HS-5 (cell line): ENCODE data around the gene RAP1GAP2.
"Not testable (repeated sequence)": the region's sequence is repeated elsewhere in the genome, so short reads cannot be mapped to it uniquely, and the experiment has no call there.

Experiments
- DNase-seq: peaks from one replicate; pipeline ENCODE4 v3.0.0-alpha.2; 2012; ENCODE audit warnings: low read depth

The RAP1GAP2 gene

DNA sequence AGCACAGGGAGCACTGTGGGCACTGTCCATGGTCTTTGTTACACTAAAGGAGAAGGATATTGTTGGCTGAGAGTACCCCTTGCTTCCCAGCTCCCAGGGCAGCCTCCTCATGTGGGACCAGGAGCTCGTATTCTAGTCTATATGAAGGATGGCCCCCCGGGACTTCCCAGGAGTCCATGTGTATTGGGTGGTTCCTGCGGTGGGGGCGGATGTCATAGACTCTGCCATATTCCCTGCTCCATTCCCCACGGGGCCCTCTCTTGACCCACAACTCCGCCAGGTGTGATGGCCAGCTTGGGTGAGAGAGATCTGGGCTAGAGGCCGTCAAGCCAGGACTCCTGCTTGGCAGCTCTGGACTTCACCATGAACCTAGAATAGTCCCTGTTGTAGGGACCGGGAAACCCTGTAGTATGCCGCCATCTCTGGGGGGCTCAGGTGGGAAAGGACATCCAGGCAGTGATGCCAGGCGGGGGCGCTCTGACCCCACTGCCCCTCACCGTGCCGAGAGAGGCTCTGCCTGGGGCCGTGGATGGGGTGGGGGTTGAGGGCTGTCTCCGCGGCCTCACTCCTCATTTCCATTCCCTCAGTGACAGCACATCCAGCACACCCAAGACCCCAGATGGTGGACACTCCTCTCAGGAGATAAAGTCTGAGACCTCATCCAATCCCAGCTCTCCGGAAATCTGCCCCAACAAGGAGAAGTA lies 229.3 kb downstream of the RAP1GAP2 start:
- DNase-seq = no peak

DNA sequence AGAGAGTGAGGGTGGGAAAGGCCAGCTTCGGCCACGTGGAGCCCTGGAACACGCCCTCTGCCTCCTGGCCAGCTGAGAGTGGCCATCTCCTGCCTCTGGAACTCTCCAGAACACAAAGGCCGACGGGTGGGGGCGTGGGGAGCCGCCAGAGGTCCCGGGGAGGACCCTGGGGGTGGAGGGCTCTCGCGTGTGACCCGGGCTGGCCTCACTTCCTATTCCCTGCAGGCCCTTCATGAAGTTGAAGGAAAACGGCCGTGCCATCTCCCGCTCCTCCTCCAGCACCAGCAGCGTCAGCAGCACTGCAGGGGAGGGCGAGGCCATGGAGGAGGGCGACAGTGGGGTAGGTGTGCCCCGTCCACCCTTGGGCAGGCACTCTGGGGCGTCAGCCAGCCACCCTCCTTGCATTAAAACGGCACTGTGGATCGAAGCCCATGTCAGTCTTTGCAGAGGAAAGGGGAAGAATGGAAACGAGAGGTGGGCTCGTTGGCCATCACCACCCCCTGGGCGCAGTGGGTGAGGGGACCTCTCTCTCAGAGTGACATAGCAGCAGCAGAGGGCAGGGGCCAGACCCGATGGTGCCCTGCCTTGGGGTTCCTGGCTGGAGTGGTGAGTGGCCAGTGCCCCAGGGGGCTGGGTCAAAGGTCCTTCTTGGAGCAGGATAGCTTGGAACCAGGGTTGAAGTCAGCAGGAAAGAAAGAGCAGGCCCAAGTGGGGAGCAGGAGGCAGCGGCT lies 230.1 kb downstream of the RAP1GAP2 start:
- DNase-seq = no peak

DNA sequence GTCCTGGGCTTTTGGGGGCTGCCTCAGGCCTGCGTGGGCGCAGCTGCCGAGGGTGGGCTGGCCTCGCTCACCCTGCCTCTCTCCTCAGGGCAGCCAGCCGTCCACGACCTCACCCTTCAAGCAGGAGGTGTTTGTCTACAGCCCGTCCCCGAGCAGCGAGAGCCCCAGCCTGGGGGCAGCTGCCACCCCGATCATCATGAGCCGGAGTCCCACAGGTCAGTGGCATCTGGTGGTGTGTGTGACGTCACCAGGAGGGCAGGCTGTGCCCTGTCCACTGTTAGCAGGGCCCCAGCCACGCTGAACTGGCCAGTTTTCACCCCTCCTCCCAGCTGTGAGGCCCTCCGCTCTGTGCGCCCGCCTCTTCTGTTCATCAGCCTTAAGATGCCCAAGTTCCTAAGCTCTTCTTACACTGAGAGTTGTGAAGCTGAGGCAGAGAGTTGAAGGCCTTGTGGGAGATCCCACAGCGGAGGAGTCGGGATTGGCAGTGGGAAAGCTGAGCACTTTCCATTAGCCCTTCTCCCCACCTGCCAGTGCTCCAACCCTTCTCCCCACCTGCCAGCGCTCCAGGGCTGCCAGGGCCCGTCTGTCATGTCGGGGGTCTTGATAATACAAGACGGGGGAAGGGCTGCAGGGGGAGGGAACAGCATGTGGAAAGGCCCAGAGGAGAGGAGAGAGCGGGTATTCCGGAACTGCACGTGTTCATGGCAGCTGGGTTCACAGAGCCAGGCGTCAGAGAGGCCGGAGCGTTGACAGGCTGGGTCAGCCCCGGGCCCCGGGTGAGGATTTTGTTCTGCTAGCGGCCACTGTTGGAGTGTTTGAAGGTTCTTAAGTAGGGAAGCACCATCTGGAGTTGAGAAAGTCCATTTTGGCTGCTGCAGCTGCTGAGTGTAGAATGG lies 230.9 kb downstream of the RAP1GAP2 start:
- DNase-seq = no peak

DNA sequence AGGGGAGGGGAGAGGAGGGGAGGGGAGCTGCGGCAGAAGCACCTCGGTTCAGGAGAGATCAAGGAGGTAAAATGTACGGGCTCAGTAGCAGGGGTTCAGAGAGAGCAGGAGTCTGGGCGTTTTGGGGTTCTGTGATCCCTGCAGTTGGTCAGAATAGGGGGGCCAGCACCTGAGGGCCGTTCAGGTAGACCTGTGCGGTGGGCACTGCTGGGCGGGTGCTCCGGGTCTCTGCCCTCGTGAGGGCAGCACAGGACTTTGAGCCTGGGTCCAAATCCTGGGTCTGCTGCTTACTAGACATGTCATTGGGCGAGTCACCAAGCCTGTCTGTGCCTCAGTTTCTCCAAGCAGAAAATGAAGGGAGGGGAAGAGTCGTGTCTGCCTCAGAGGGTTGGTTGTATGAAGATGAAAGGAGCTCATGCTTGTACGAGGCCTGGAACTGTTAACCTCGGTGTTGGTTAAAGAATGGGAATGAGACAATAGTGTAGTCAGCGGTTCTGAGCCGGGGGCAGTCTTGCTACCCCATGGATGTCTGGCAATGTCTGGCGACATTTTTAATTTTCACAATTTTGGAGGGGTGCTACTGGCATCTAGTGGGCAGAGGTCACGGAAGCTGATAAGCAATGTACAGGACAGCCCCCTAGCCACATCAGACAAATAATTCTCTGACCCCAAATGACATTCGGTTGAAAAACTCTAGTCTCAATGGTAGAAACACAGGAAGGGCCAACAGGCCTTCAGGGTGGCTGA lies 231.7 kb downstream of the RAP1GAP2 start:
- DNase-seq = no peak

DNA sequence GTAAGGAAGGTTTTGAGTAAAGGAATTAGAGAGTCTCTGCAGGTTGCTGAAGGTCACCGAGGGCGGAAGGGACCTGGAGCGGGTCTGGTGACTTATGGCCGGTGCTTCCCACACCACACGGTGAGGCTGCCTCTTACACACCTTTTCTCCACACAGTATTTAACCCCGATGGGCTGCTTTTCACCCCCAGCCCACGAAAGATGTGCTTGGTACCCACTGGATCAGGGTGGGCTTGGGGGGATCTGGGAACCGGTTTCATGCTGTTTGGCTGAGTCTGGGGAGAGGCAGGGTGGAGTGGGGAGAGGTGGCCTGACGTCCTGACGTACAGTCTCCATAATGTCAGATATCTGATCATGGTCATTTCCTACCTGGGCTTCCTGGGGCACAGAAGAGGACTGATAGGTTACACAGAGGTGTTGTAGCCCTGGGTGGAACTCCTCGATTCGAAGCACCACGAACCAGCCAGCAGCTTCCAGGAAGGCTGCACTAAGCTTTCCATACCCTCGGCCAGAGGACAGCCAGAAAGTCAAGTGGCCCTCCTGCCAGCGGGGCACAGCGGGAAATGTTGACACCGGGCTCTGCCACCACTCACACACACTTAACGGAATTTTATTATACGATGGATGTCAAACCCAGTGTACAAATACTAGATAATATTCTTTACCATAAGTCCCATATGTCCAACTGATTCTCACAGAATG lies 233.1 kb downstream of the RAP1GAP2 start:
- no peak for DNase-seq

DNA sequence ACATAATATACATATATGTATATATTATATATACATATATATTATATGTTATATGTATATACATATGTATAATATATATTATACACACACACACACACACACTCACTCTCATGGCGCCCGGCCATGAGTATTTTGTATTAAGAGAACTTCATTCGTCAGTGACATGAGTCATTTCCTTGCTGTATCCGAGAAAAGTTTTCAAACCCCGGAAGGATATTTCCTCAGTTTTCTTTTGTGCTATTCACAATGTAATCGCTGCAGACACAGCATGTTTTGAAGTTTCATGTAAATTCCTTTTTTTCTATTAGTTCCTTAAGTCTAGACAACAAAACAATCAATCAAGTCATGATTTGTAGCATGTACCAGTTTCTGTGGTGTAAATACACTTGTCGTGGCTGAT lies 233.9 kb downstream of the RAP1GAP2 start:
- peak; percentile 64 for DNase-seq

DNA sequence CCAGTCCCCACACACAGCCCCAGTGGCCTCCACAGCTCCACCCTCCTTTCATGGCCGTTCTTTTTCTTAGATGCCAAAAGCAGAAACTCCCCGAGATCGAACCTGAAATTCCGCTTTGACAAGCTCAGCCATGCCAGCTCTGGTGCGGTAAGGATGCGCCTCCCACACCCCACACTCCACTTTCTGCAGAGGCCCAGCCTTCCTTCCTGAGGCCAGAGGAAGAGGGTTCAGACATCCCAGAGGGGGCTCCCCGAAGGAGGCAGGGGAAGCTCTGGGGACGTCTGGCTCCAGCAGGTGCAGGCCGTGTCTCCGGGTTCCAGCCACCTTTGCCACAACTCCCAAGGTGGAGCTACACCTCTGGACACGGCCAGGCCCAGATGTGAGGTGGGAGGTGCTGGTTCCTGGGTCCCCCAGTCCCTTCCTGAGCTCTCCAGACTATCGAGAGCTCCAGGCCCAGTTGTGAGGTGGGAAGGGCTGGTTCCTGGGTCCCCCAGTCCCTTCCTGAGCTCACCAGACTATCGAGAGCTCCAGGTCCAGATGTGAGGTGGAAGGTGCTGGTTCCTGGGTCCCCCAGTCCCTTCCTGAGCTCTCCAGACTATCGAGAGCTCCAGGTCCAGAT lies 234.7 kb downstream of the RAP1GAP2 start:
- not testable (repeated sequence) for DNase-seq

DNA sequence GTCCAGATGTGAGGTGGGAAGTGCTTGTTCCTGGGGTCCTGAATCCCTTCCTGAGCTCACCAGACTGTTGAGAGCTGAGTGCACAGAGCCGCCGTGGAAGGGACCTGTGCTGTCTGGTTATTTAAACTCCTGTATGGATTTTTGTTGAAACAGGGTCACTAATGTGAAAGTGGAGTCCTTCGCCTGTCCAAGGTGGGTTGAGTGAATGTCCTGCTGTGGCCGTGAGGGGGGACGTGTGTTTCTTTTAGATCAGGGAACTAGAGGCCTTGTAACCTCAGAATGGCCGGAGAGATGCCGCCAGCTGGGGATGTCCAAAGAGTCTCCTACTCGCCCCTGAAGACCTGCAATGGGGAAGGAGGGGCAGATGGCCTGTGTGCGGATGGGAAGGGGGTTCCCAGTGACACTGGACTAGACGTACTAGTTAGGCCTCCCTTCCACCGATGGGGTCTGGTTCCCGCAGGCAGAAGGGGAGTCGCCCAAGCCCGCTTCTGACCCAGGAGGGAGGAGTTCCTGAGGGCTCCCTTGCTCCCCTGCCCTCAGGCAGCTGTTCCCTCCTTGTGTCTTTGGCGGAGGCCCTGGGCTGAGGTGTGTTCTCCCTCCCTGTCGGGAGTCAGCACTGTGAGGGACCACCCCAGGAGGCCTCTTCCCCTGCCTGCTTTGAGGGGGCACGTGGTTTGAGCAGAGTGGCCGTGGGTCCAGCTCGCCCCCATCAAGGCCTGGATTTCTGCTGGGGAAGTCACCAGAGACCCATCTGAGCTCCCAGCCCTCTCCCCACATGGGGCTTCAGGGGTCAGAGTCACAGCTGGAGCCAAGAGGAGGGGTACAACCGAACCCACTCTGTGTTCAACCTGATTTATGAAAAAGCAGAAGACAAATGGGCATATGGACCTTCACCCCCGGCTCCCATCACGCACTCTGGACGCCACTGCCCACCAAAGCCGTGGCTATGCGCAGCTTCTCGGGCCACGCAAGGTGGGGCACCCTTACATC lies 236.3 kb downstream of the RAP1GAP2 start:
- DNase-seq = no peak

DNA sequence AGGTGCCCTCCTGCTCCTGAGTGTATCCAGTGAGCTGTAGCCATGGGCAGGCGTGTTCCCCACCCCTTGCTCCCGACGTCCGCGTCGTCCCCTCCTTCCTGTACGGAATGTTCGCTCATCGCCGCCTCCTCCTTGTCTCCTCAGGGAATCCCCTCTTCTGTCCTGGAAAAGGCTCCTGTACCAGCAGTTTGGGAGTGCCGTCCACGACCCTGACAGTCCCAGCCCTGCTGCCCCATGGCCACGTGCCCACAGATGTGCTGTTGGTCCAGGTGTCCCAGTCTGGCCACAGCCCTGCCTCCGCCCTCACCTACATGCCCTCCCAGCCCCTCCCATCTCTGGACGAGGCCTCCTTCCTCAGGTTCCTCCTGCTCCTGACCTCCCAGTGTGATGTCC lies 237.0 kb downstream of the RAP1GAP2 start:
- no peak for DNase-seq

DNA sequence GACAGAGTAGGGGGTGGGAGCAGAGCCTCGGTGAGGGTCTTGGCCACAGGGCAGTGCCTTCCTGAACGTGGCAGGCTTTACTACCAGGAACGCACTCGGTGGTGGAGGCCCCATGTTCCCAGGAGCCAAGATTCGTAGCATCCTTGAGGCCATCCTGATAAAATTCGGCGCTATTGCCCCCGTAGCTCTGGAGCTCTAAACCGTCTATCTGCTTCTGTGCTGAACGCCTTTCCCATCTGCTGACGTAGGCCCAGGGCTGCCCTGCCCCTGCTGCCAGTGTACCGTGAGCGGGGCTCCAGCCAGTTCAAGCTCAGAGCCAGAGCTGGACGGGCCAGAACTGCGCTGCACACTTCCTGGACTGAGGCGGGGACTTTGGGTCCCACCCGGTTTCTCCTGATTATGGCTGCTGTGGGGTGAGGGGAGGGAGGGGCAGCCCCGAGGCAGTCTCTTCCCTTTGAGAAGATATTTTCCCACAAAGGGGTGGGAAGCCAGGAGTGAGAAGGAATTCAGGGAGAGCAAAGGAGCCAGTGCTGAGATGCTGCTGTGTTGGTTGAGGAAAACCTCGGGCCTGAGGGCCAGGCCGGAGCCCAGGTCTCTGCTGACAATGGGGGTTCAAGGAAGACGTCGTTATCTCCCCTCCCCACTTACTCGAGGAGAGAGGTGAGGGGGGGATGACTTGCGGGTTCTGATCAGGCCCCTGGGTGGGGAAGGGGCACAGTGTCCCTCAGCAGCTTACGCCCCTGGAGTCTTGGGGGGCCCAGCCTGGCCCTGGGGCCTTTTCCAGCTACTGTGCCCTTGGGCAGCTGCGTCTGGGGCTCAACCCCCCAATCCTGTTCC lies 237.7 kb downstream of the RAP1GAP2 start:
- DNase-seq = no peak

DNA sequence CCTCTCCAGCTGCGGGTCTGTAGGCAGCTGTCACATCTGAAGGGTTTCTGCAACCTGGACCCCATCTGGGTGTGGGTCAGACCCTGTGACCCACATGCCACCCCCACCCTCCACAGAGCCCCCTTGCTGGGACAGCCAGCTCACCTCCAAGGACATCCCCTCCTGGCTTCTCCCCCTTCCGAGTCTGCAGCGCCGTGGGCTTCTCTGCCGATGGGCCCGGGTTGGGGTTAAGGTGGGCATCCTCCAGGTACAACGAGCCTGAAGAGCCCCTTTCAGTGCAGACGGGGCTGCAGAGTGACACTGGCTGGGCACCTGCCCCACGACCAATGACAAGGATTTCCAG lies 238.3 kb downstream of the RAP1GAP2 start:
- DNase-seq = no peak

DNA sequence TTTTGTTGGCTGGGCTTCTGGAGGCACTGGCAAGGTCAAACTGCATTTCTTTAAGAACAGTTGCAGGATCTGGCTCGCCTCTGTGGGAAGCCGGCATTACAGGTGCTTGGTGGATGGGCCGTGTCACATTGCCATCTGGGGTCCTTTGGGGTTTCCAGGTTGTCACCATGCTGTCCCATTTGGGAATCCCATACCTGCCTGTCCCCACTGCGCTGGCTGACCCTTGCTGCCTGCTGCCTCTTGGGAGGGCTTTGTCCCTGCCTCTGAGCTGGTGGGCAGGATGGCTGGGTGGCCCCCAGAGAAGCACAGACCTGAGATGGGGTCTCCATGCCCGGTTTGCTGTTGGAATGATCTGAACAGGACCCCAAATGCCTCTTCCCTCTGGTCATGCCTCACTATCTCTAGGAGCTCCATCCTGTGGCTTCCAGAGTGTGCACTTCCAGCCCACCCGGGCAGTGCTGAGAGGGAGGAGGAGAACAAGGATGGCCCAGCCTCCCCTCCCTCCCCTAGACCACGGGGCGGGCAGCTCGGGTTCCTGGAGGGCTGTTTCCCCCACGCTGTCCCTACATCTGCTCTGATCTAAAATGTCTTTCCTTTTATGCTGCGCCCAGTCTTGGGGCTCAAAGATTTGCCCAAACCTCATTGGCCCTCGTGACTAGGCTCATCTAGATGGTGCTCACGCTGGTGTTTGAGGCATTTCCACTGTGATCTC lies 239.2 kb downstream of the RAP1GAP2 start:
- DNase-seq = no peak

DNA sequence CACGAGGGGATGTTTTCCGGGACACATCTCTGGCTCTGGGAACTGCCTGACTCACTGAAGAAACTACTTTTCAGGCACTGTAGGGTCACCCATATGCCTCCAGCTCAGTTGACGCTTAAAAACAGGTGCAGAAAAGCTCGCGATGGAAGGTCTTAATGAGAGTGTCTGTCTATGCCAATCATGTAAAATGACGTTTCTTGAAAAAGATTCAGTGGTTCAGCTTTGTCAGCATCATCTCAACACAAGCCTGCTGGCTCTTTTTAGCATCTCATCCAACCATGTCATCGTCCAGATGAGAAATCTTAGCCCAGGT lies 239.7 kb downstream of the RAP1GAP2 start:
- DNase-seq = no peak

DNA sequence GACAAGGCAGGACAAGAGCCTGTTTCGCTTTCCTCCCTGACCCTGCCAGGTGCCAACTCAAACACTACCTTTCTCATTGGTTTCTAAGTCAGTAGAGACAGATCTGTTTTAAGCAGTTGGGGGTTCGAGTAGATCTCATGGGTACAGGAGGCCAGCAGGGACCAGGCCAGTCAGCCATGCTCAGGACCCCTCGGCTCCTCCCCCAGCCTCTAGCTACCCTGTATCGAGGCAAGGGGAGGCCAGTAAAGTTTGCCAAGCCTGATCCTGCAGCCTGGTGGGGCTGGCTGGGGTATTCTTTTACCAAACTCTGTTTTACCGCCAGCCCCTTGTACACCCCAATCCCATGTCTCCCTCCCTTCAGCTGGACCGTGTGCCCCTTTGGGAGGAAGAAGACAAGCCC lies 240.6 kb downstream of the RAP1GAP2 start:
- no peak for DNase-seq

DNA sequence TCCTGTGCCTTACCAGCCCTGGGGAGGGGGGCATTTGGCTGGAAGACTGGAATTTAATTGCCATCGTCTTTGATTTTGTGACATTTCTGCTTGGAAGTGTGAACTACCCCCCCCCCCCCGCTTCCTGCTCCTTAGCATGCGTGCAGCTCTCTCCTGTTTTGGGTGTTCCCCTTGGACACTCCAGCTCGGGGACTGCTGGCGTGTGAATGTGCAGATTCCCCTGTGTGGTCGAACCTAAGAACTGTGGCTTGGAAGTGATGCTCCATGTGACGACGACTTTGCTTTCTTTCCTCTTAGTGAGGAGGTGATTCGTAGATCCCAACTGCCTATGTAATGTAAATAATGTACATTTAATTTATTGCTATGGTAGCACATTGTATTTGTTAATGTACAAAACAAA lies 241.0 kb downstream of the RAP1GAP2 start:
- no peak for DNase-seq

DNA sequence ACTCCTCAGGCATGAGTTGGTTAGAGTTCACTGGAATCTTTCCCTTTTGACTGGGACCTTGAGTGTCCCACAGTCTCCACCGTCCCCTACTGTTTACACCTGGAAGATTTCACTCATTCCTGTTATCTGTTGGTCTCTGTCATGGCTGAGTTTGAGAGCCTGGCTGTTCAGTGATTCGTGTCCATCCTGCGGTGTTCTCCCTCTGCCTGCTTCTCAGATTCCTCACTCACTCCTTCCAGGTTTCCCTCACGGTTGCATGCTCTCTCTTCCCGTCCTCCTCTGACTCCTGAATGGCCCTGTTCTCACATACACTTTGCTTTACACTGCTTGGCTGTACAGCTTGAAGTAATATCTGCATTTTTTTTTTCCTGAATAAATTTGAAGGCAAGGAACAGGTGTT lies 242.7 kb downstream of the RAP1GAP2 start:
- DNase-seq = no peak

DNA sequence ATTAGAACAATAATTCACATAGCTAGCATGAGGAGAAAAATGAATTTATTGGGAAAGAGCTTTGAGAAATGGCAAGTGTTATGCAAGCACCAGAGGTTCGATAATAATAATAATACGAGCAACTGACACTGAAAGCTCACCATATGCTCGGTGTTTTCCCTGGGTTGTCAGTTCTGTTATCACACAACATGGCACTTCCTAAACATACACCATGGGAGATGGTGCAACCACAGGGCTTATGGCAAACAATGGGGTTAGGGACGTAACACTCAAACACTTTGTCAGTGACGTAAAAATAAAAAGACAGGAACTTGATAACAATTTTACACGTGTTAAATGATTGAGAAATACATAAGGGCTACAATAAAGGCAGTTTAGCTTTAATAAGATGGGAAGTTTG lies 243.5 kb downstream of the RAP1GAP2 start:
- DNase-seq = no peak

DNA sequence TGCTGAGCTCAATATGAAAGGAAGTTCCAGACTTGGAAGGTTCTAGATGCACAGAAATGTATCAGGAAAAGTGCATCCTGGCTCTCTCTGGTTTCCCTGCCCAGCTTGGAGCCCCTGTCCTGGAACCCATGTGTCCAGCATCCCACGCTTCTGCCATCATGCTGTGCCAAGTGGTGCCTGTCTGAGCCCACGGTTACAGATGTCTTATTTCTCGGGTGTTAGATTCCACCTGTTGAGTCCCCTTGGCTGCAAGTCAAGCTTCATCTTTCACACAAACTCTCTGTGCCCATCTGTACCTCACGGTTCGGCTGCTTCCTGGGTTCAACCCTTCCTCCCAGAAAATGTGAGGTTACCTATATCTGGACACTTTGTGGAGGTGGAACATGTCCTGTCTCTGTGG lies 244.6 kb downstream of the RAP1GAP2 start:
- DNase-seq = no peak
